GM18508 (cell line): Measurements from ENCODE around the gene ACAA2.

ENCODE experiments used
- ATAC-seq: cut with Tn5 transposase; IDR thresholded peaks from one replicate; pipeline ENCODE4 v1.9.1; 2021; ENCODE audit warnings: moderate number of reproducible peaks; ENCODE audit not compliant: insufficient read depth, unreplicated experiment

ACAA2 gene

GRCh38 chr18:49745045-49746014, 68.0 kb downstream of the ACAA2 start:
- ATAC-seq, result no peak

- ATAC-seq, result no peak
These were observed 68.8 kb downstream of the ACAA2 start for GRCh38 chr18:49744376-49745008.

- ATAC-seq, result no peak
These were observed 70.2 kb downstream of the ACAA2 start for GRCh38 chr18:49743117-49743567.

GRCh38 chr18:49742316-49743116, 70.8 kb downstream of the ACAA2 start:
- ATAC-seq, result no peak

GRCh38 chr18:49739275-49739674, 74.1 kb downstream of the ACAA2 start:
- ATAC-seq, result no peak

GRCh38 chr18:49738721-49739120, 74.6 kb downstream of the ACAA2 start:
- ATAC-seq, result no peak

- ATAC-seq, result no peak
These were observed 78.5 kb downstream of the ACAA2 start for GRCh38 chr18:49734836-49735235.

- ATAC-seq, result no peak
These were observed 79.3 kb downstream of the ACAA2 start for GRCh38 chr18:49733896-49734585.

GRCh38 chr18:49733321-49733720, 80.0 kb downstream of the ACAA2 start:
- ATAC-seq, result no peak
